Sigmoid colon (tissue), 7 donors: ENCODE results near the gene TM9SF2. TPM values are rescaled to one million over a fixed set of nuclear protein-coding genes. Genes with fewer than 3 reads are reported as not detected.

Source experiments
- DNase-seq: peaks from one replicate; pipeline ENCODE4 v3.0.0-alpha.2; 2019
- H3K27ac ChIP-seq, 4 donors: fragments of 200-600 bp; sonication (generic); one replicate each; pipeline ENCODE4 v1.5.1; 2016 to 2019; ENCODE audit warnings: mild to moderate bottlenecking in 1 of 4
- H3K27me3 ChIP-seq, 3 donors: fragments of 200-600 bp; sonication (generic); one replicate each; pipeline ENCODE4 v1.5.1; 2019; ENCODE audit warnings: mild to moderate bottlenecking in 1 of 3
- H3K36me3 ChIP-seq, 4 donors: fragments of 200-600 bp; sonication (generic); one replicate each; pipeline ENCODE4 v1.5.1; 2016 to 2019
- H3K4me1 ChIP-seq, 4 donors: fragments of 200-600 bp; sonication (generic); one replicate each; pipeline ENCODE4 v1.5.1; 2017 to 2019
- H3K4me3 ChIP-seq, 4 donors: fragments of 200-600 bp; sonication (generic); one replicate each; pipeline ENCODE4 v1.5.1; 2017 to 2019; ENCODE audit warnings: mild to moderate bottlenecking in 2 of 4, moderate library complexity in 1 of 4
- H3K9me3 ChIP-seq, 4 donors: fragments of 200-600 bp in 3 of 4; sonication (generic) in 3 of 4; one replicate each; pipeline versions ENCODE4 v1.5.1 to v1.6.1; 2013 to 2019
- EP300 ChIP-seq, 4 donors: sonication (generic); formaldehyde crosslinking; IDR thresholded peaks; one replicate each; pipeline ENCODE4 v1.6.1; 2017; ENCODE audit warnings: antibody characterized with exemption in 4 of 4
- POLR2A ChIP-seq, 2 donors: fragments of 450-650 bp; IDR thresholded peaks; one replicate each; pipeline ENCODE4 v1.6.1; 2016; ENCODE audit warnings: antibody characterized with exemption in 2 of 2, mild to moderate bottlenecking in 2 of 2, moderate library complexity in 2 of 2
- POLR2AphosphoS5 ChIP-seq, 4 donors: sonication (generic); formaldehyde crosslinking; IDR thresholded peaks; one replicate each; pipeline ENCODE4 v1.6.1; 2017; ENCODE audit warnings: antibody characterized with exemption in 4 of 4
- WGBS, 2 donors: extraction: QIAGEN DNeasy Blood & Tissue Kit; methylation state at CpG; one replicate each; pipeline ENCODE4 v1.1.7; 2013; 5-methylcytosine and 5-hydroxymethylcytosine counted together
- intact Hi-C: fragments of 100-400 bp; cut with DNase I; formaldehyde crosslinking; loops from one replicate; pipeline ENCODE4 v1.15.1; 2023
- polyA plus RNA-seq, 3 donors: library from polyadenylated mRNA; stranded (reverse); fragments of 200-250 nt; gene quantifications; one replicate each; pipeline ENCODE4 v1.2.3, GENCODE V29; 2013
- total RNA-seq, 4 donors: library from RNA; depleted of rRNA; stranded (reverse); fragments of >200 nt; gene quantifications; one replicate each; pipeline ENCODE4 v1.1.0, GENCODE V29; 2016
- TF ChIP-seq, protein P1 (sequence below), 4 experiments: fragments of 450-650 bp in 3 of 4; fragments of 200-600 bp in 1 of 4; IDR thresholded peaks; one replicate each; pipeline ENCODE4 v1.5.1; 2016 to 2019; ENCODE audit warnings: antibody characterized with exemption in 4 of 4, mild to moderate bottlenecking in 3 of 4, moderate library complexity in 2 of 4
- donor health status: healthy with polysubstance abuse.
- donor health status: Bipolar disorder and iron deficiency.
- donor health status: healthy.

The TM9SF2 gene
- total and polyA plus RNA-seq, 7 donors: 21.6 to 110 (median 61.6) TPM

DNA sequence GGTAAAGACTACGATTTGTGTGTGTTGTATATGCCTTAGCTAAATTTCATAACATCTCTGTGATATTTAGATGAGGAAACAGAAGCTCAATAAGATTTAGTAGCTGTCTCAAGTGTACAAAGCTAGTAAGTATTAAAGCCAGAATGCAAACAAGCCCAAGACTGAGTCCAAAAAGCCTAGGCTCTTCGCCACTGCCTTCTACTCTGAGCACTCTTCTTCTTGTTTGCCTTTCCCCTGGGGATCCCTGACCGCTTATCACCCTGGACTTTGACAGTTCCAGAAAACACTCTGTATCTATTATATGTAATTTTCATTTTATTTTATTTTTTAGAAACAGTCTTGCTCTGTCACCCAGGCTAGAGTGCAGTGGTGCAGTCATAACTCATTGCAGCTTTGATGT lies 5.8 kb downstream of the TM9SF2 start:
- H3K27ac ChIP-seq: no peak overlapping the region
- no peak for TF ChIP-seq POLR2A (IDR thresholded peaks at IDR 0.05)
- TF ChIP-seq POLR2AphosphoS5 (IDR thresholded peaks at IDR 0.05): no peak
- TF ChIP-seq EP300 (IDR thresholded peaks at IDR 0.05): no peak
- TF ChIP-seq, protein P1, sequence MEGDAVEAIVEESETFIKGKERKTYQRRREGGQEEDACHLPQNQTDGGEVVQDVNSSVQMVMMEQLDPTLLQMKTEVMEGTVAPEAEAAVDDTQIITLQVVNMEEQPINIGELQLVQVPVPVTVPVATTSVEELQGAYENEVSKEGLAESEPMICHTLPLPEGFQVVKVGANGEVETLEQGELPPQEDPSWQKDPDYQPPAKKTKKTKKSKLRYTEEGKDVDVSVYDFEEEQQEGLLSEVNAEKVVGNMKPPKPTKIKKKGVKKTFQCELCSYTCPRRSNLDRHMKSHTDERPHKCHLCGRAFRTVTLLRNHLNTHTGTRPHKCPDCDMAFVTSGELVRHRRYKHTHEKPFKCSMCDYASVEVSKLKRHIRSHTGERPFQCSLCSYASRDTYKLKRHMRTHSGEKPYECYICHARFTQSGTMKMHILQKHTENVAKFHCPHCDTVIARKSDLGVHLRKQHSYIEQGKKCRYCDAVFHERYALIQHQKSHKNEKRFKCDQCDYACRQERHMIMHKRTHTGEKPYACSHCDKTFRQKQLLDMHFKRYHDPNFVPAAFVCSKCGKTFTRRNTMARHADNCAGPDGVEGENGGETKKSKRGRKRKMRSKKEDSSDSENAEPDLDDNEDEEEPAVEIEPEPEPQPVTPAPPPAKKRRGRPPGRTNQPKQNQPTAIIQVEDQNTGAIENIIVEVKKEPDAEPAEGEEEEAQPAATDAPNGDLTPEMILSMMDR (IDR thresholded peaks at IDR 0.05): no peak
- no peaks in the 10 kb centered on the region for H3K27me3 ChIP-seq
- 80 to 82% methylated on average over 3 of the region's 3 CpGs for WGBS, 2 donors
- intact Hi-C loops: no loop called here
- no peak for DNase-seq
- H3K4me3 ChIP-seq: no peak overlapping the region
- no peaks in the 10 kb centered on the region for H3K9me3 ChIP-seq
- H3K36me3 ChIP-seq: peaks cover 0 to 9% (median 2%) of the 10 kb centered on the region in 4 donors
- H3K4me1 ChIP-seq: peaks cover 0 to 57% (median 38%) of the 10 kb centered on the region in 4 donors

DNA sequence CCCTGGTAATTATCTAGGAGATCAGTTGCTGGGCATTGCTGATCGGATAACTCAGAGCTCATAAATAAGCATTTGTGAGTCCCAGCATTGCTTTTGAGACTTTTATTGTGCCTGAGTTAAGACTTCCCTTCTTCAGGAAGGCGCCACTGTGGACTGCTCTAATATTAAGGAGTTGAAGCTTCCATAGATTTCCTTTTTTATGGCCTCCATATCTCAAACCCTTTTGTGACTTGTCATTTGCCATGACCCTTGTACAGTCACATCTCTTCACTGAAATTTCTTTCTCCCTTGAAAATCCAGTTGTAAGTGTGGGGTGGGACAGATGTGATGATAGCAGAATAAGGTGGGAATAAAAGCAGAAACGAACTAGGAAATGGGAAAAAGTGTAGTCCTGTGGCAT lies 6.3 kb downstream of the TM9SF2 start:
- Histone ChIP-seq H3K27me3 (no peaks in the 10 kb centered on the region), H3K27ac (no peak overlapping the region), H3K9me3 (no peaks in the 10 kb centered on the region), H3K4me3 (no peak overlapping the region), H3K4me1 (peaks cover 0 to 54% (median 37%) of the 10 kb centered on the region in 4 donors), H3K36me3 (peaks cover 0 to 9% (median 2%) of the 10 kb centered on the region in 4 donors)
- intact Hi-C loops: no loop called here
- no peak for DNase-seq
- WGBS, 2 donors: 73 to 74% methylated on average over 3 of the region's 3 CpGs
- TF ChIP-seq, protein P1 (IDR thresholded peaks at IDR 0.05): no peak
- no peak for TF ChIP-seq EP300 (IDR thresholded peaks at IDR 0.05)
- TF ChIP-seq POLR2A (IDR thresholded peaks at IDR 0.05): no peak
- no peak for TF ChIP-seq POLR2AphosphoS5 (IDR thresholded peaks at IDR 0.05)

DNA sequence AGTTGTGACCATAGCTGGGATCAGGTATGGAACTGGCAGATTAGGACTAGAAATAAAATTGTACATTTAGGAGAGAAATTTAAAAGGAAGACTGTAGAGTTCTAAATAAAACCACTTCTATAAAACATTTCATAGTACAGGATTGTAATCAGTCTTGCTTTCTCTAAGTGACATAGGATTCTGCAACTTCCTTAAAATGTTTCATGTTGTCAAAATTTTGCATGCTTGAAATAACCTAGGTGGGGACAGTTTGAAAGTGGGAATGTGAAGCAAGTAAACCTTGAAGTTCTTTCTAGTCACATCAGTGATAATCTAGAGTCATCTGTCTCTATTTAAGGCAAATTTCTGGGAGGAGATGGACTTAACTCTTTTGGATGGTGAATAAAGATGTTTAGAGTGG lies 6.7 kb downstream of the TM9SF2 start:
- intact Hi-C loops: no loop called here
- Histone ChIP-seq H3K4me3 (no peak overlapping the region), H3K9me3 (no peaks in the 10 kb centered on the region), H3K36me3 (peaks cover 0 to 9% (median 2%) of the 10 kb centered on the region in 4 donors), H3K27ac (no peak overlapping the region), H3K4me1 (peaks cover 0 to 50% (median 35%) of the 10 kb centered on the region in 4 donors), H3K27me3 (no peaks in the 10 kb centered on the region)
- TF ChIP-seq POLR2AphosphoS5 (IDR thresholded peaks at IDR 0.05) (no peak), POLR2A (IDR thresholded peaks at IDR 0.05) (no peak), EP300 (IDR thresholded peaks at IDR 0.05) (no peak)
- TF ChIP-seq, protein P1 (IDR thresholded peaks at IDR 0.05): no peak
- no peak for DNase-seq

DNA sequence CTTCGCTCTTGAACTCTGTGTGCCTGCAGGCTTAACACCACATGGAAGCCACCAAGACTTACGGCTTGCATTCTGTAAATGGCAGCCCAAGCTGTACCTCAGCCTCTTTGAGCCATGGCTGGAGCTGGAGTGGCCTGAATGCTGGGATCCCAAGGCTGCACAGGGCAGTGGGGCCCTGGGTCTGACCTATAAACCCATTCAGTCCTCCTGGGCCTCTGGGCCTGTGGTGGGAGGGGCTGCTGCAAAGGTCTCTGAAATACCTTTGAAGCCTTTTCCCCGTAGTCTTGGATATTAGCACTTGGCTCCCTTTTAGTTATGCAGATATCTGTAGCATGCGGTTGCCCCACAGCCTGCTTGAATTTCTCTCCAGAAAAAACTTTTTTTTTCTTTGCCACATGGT lies 8.2 kb downstream of the TM9SF2 start:
- H3K4me1 ChIP-seq: peaks cover 0 to 53% (median 29%) of the 10 kb centered on the region in 4 donors

More for the DNA sequence above, 8.2 kb downstream of the TM9SF2 start:
- Histone ChIP-seq H3K9me3 (no peaks in the 10 kb centered on the region), H3K36me3 (peaks cover 0 to 9% (median 2%) of the 10 kb centered on the region in 4 donors), H3K27ac (no peak overlapping the region), H3K27me3 (no peaks in the 10 kb centered on the region), H3K4me3 (no peak overlapping the region)
- no peak for TF ChIP-seq EP300 (IDR thresholded peaks at IDR 0.05)
- TF ChIP-seq POLR2A (IDR thresholded peaks at IDR 0.05): no peak
- TF ChIP-seq, protein P1 (IDR thresholded peaks at IDR 0.05): no peak
- no peak for TF ChIP-seq POLR2AphosphoS5 (IDR thresholded peaks at IDR 0.05)
- WGBS, 2 donors: 97 to 98% methylated on average over 4 of the region's 4 CpGs
- no peak for DNase-seq
- intact Hi-C loops: no loop called here
